ENCODE data around the gene UNKL.

The UNKL gene

GRCh38 chr16:1375298-1375640, 39.2 kb downstream of the UNKL start:
- no peak for DNase-seq

GRCh38 chr16:1374418-1375297, 39.8 kb downstream of the UNKL start:
- DNase-seq: no peak

GRCh38 chr16:1372292-1372950, 42.1 kb downstream of the UNKL start:
- DNase-seq: no peak

GRCh38 chr16:1371054-1371978, 43.2 kb downstream of the UNKL start:
- DNase-seq: no peak

- no peak for DNase-seq
These were observed 46.9 kb downstream of the UNKL start for GRCh38 chr16:1367486-1368174.

GRCh38 chr16:1366712-1367299, 47.7 kb downstream of the UNKL start:
- DNase-seq: no peak

- no peak for DNase-seq
These were observed 48.3 kb downstream of the UNKL start for GRCh38 chr16:1366060-1366711.

- no peak for DNase-seq
These were observed 50.0 kb downstream of the UNKL start for GRCh38 chr16:1364510-1364909.

GRCh38 chr16:1363501-1364041, 50.9 kb downstream of the UNKL start:
- DNase-seq: peak; percentile 62

- no peak for DNase-seq
These were observed 51.7 kb downstream of the UNKL start for GRCh38 chr16:1362807-1363206.

- DNase-seq: no peak
These were observed 52.7 kb downstream of the UNKL start for GRCh38 chr16:1361685-1362360.

- no peak for DNase-seq
These were observed 56.5 kb downstream of the UNKL start for GRCh38 chr16:1357906-1358566.

- no peak for DNase-seq
These were observed 58.2 kb downstream of the UNKL start for GRCh38 chr16:1356061-1356900.

- DNase-seq: no peak
These were observed 58.9 kb downstream of the UNKL start for GRCh38 chr16:1355591-1355990.

- DNase-seq: no peak
These were observed 59.5 kb downstream of the UNKL start for GRCh38 chr16:1354815-1355540.

GRCh38 chr16:1351582-1352362, 62.7 kb downstream of the UNKL start, which contains the start of the genes GNPTG and TSR3:
Gene GNPTG (plus strand): TSS chr16:1351931. CDS start chr16:1351966, 35 bp downstream.
Gene TSR3 (minus strand): TSS chr16:1351878. CDS start chr16:1351804, 74 bp downstream.
- peak; percentile 78 for DNase-seq

- no peak for DNase-seq
These were observed 63.3 kb downstream of the UNKL start for GRCh38 chr16:1351215-1351581.

Data from T-helper 9 cell (primary cell).